ENCODE measurements around the gene CALB2. TPM values are rescaled to one million over a fixed set of nuclear protein-coding genes. Genes with fewer than 3 reads are reported as not detected.
"Not testable (repeated sequence)": the region's sequence is repeated elsewhere in the genome, so short reads cannot be mapped to it uniquely, and the experiment has no call there.

CALB2 gene
- total RNA-seq, 1 experiment from 2014 or later: not detected

GRCh38 chr16:71348262-71349085 lies 10.0 kb upstream of the CALB2 start:
- Histone ChIP-seq H3K4me3 (no peak overlapping the region), H3K36me3 (no peaks in the 10 kb centered on the region), H3K27me3 (no peaks in the 10 kb centered on the region), H3K9me3 (no peaks in the 10 kb centered on the region)
- DNase-seq: no peak

GRCh38 chr16:71350821-71351557 lies 7.5 kb upstream of the CALB2 start:
- Histone ChIP-seq H3K9me3 (no peaks in the 10 kb centered on the region), H3K27me3 (no peaks in the 10 kb centered on the region), H3K4me3 (no peak overlapping the region), H3K36me3 (no peaks in the 10 kb centered on the region)
- no peak for DNase-seq

- no peak overlapping the region for H3K4me3 ChIP-seq
- no peak for DNase-seq
- no peaks in the 10 kb centered on the region for H3K27me3 ChIP-seq
- H3K36me3 ChIP-seq: no peaks in the 10 kb centered on the region
- H3K9me3 ChIP-seq: no peaks in the 10 kb centered on the region
Measured at GRCh38 chr16:71351558-71351901, 7.0 kb upstream of the CALB2 start.

GRCh38 chr16:71352466-71352865 lies 6.1 kb upstream of the CALB2 start:
- Histone ChIP-seq H3K36me3 (no peaks in the 10 kb centered on the region), H3K9me3 (no peaks in the 10 kb centered on the region), H3K4me3 (no peak overlapping the region), H3K27me3 (no peaks in the 10 kb centered on the region)
- no peak for DNase-seq

- H3K4me3 ChIP-seq: no peak overlapping the region
- H3K9me3 ChIP-seq: no peaks in the 10 kb centered on the region
- no peaks in the 10 kb centered on the region for H3K36me3 ChIP-seq
- DNase-seq: no peak
- H3K27me3 ChIP-seq: no peaks in the 10 kb centered on the region
Measured at GRCh38 chr16:71352963-71353460, 5.5 kb upstream of the CALB2 start.

- no peaks in the 10 kb centered on the region for H3K27me3 ChIP-seq
- no peak overlapping the region for H3K4me3 ChIP-seq
- H3K9me3 ChIP-seq: no peaks in the 10 kb centered on the region
- H3K36me3 ChIP-seq: no peaks in the 10 kb centered on the region
- DNase-seq: no peak
Measured at GRCh38 chr16:71353736-71354135, 4.8 kb upstream of the CALB2 start.

- DNase-seq: no peak
- Histone ChIP-seq H3K27me3 (no peaks in the 10 kb centered on the region), H3K36me3 (no peaks in the 10 kb centered on the region), H3K9me3 (no peaks in the 10 kb centered on the region), H3K4me3 (no peak overlapping the region)
Measured at GRCh38 chr16:71354156-71354555, 4.4 kb upstream of the CALB2 start.

GRCh38 chr16:71356051-71356740 lies 2.3 kb upstream of the CALB2 start:
- Histone ChIP-seq H3K9me3 (no peaks in the 10 kb centered on the region), H3K27me3 (no peaks in the 10 kb centered on the region), H3K36me3 (no peaks in the 10 kb centered on the region), H3K4me3 (no peak overlapping the region)
- no peak for DNase-seq

GRCh38 chr16:71356936-71357335 lies 1.6 kb upstream of the CALB2 start:
- H3K9me3 ChIP-seq, DNase-seq, H3K4me3 ChIP-seq, H3K36me3 ChIP-seq, H3K27me3 ChIP-seq: not testable (repeated sequence)

GRCh38 chr16:71357681-71358080 lies 842 bp upstream of the CALB2 start:
- Histone ChIP-seq H3K36me3 (no peaks in the 10 kb centered on the region), H3K27me3 (no peaks in the 10 kb centered on the region), H3K4me3 (no peak overlapping the region), H3K9me3 (no peaks in the 10 kb centered on the region)
- DNase-seq: no peak

- DNase-seq: no peak
Measured at GRCh38 chr16:71359431-71359830, 908 bp downstream of the CALB2 start.

GRCh38 chr16:71360378-71360777 lies 1.9 kb downstream of the CALB2 start:
- peak; percentile 69 for DNase-seq
- H3K27me3 ChIP-seq: no peaks in the 10 kb centered on the region
- no peak overlapping the region for H3K4me3 ChIP-seq
- H3K36me3 ChIP-seq: no peaks in the 10 kb centered on the region
- no peaks in the 10 kb centered on the region for H3K9me3 ChIP-seq

More at GRCh38 chr16:71359431-71359830, 908 bp downstream of the CALB2 start:
- Histone ChIP-seq H3K27me3 (no peaks in the 10 kb centered on the region), H3K36me3 (no peaks in the 10 kb centered on the region), H3K4me3 (no peak overlapping the region), H3K9me3 (no peaks in the 10 kb centered on the region)

- no peak overlapping the region for H3K4me3 ChIP-seq
- H3K36me3 ChIP-seq: no peaks in the 10 kb centered on the region
- no peaks in the 10 kb centered on the region for H3K27me3 ChIP-seq
- H3K9me3 ChIP-seq: no peaks in the 10 kb centered on the region
- DNase-seq: no peak
Measured at GRCh38 chr16:71364133-71364681, 5.7 kb downstream of the CALB2 start.

- Histone ChIP-seq H3K36me3 (no peaks in the 10 kb centered on the region), H3K27me3 (no peaks in the 10 kb centered on the region), H3K9me3 (no peaks in the 10 kb centered on the region), H3K4me3 (no peak overlapping the region)
- no peak for DNase-seq
Measured at GRCh38 chr16:71365021-71365420, 6.5 kb downstream of the CALB2 start.

GRCh38 chr16:71367241-71367976 lies 8.9 kb downstream of the CALB2 start:
- Histone ChIP-seq H3K4me3 (no peak overlapping the region), H3K36me3 (no peaks in the 10 kb centered on the region), H3K9me3 (no peaks in the 10 kb centered on the region), H3K27me3 (no peaks in the 10 kb centered on the region)
- peak; percentile 44 for DNase-seq

GRCh38 chr16:71368958-71369357 lies 10.4 kb downstream of the CALB2 start:
- Histone ChIP-seq H3K9me3 (no peaks in the 10 kb centered on the region), H3K4me3 (no peak overlapping the region), H3K27me3 (no peaks in the 10 kb centered on the region), H3K36me3 (no peaks in the 10 kb centered on the region)
- DNase-seq: no peak

Data from MG63 (cell line).